OCI-LY3 (cell line): ENCODE results near the gene ATRAID.

Source experiments
- CTCF ChIP-seq: fragments of 200-600, 300-600 bp; sonication (generic); IDR thresholded peaks from 2 replicates; pipeline ENCODE4 v1.5.1; 2014; ENCODE audit warnings: antibody characterized with exemption, low read length, low read depth
- EZH2phosphoT487 ChIP-seq: fragments of 200-600 bp; shearing (Covaris generic); IDR thresholded peaks from 2 replicates; pipeline ENCODE4 v1.6.1; 2018; ENCODE audit warnings: antibody characterized with exemption, mixed run types, low read depth

GRCh38 chr2:27241761-27242613, 30.1 kb downstream of the ATRAID start:
- TF ChIP-seq CTCF: no peak
- TF ChIP-seq EZH2phosphoT487: no peak
